Endothelial cell of umbilical vein (primary cell): ENCODE measurements around the gene KIAA2012. TPM values are rescaled to one million over a fixed set of nuclear protein-coding genes. Genes with fewer than 3 reads are reported as not detected.

Source experiments
- BruUV-seq: library from RNA; stranded (reverse); fragments of 400-500 nt; replicated peaks from 2 replicates; lab custom pipeline; 2021; lab: Mats Ljungman, UMichigan
- CTCF ChIA-PET: fragments of 300-600, 350-600 bp; sonication (Branson Sonifier 250); formaldehyde crosslinking; loops from one replicate; lab custom pipeline; 2021; ENCODE audit warnings: antibody characterized with exemption, inconsistent platforms; lab: Charles Lee
- POLR2A ChIA-PET: fragments of 300-600, 350-600 bp; sonication (Branson Sonifier 250); formaldehyde crosslinking; loops from one replicate; lab custom pipeline; 2021; ENCODE audit warnings: antibody characterized with exemption, inconsistent platforms; lab: Charles Lee
- DNase-seq: peaks from one replicate; pipeline ENCODE4 v3.0.0-alpha.2; 2011; ENCODE audit warnings: low read depth, low spot score
- FAIRE-seq: peaks from 2 replicates; lab custom pipeline; 2011; peaks lifted over from hg19 to GRCh38; lab: Jason Lieb, UNC
- H2AFZ ChIP-seq: 2 replicates; pipeline ENCODE4 v1.6.0; 2012; ENCODE audit warnings: low read depth, low read length, control low read depth, inconsistent platforms
- H3K27ac ChIP-seq: 2 replicates; pipeline ENCODE4 v1.5.1; 2011; ENCODE audit warnings: low read depth, mild to moderate bottlenecking, control low read depth, low read length, moderate library complexity; ENCODE audit not compliant: insufficient read depth
- H3K27me3 ChIP-seq, 2 experiments: 2 replicates each; pipeline versions ENCODE4 v1.6.0 to v1.6.1; 2011; ENCODE audit warnings: low read length in 2 of 2, mixed read lengths in 1 of 2; ENCODE audit not compliant: control insufficient read depth in 2 of 2, insufficient read depth in 2 of 2
- H3K36me3 ChIP-seq, 2 experiments: 2 replicates in 1 of 2; 3 replicates in 1 of 2; pipeline ENCODE4 v1.5.1; 2011; ENCODE audit warnings: low read length in 2 of 2, mild to moderate bottlenecking in 1 of 2, moderate library complexity in 1 of 2; ENCODE audit not compliant: control insufficient read depth in 2 of 2, insufficient read depth in 2 of 2; ENCODE audit errors: extremely low read depth in 1 of 2
- H3K4me1 ChIP-seq: 3 replicates; pipeline ENCODE4 v1.5.1; 2011; ENCODE audit warnings: mild to moderate bottlenecking, low read length; ENCODE audit not compliant: control insufficient read depth, insufficient read depth; ENCODE audit errors: extremely low read depth
- H3K4me2 ChIP-seq: 2 replicates; pipeline ENCODE4 v1.6.1; 2011; ENCODE audit warnings: low read length, control low read depth, mixed read lengths; ENCODE audit not compliant: insufficient read depth
- H3K4me3 ChIP-seq, 3 experiments: fragments of 200-600 bp in 1 of 3; sonication (generic), shearing (Covaris generic) in 1 of 3; replicated peaks in 1 of 3; 2 replicates each; pipeline ENCODE4 v1.5.1; 2011 to 2016; ENCODE audit warnings: control low read depth in 3 of 3, low read length in 3 of 3, mild to moderate bottlenecking in 2 of 3, inconsistent platforms in 1 of 3, low read depth in 1 of 3, moderate library complexity in 1 of 3; ENCODE audit not compliant: insufficient read depth in 1 of 3
- H3K79me2 ChIP-seq: 2 replicates; pipeline ENCODE4 v1.6.0; 2012; ENCODE audit warnings: low read length, inconsistent platforms; ENCODE audit not compliant: control insufficient read depth, insufficient read depth
- H3K9ac ChIP-seq: replicated peaks from 2 replicates; pipeline ENCODE3; 2011; ENCODE audit warnings: low read length, control low read depth; ENCODE audit not compliant: insufficient read depth; ENCODE audit errors: extremely low read depth
- H3K9me1 ChIP-seq: replicated peaks from 3 replicates; pipeline ENCODE4 v1.6.0; 2011; ENCODE audit warnings: mild to moderate bottlenecking, low read length; ENCODE audit not compliant: control insufficient read depth, insufficient read depth; ENCODE audit errors: extremely low read depth
- H3K9me3 ChIP-seq: replicated peaks from 2 replicates; pipeline ENCODE4 v1.5.1; 2012; ENCODE audit warnings: low read length, inconsistent platforms; ENCODE audit not compliant: control insufficient read depth, insufficient read depth
- H4K20me1 ChIP-seq: replicated peaks from 2 replicates; pipeline ENCODE3; 2011; ENCODE audit warnings: mild to moderate bottlenecking, low read length; ENCODE audit not compliant: control insufficient read depth, insufficient read depth; ENCODE audit errors: extremely low read depth
- CTCF ChIP-seq, 2 donors: IDR thresholded peaks; 1 replicate in 1 of 2; 2 replicates in 1 of 2; pipeline ENCODE4 v1.5.1; 2011; ENCODE audit warnings: low read length in 2 of 2, mild to moderate bottlenecking in 2 of 2, moderate library complexity in 2 of 2, control low read depth in 1 of 2, inconsistent platforms in 1 of 2, low read depth in 1 of 2; ENCODE audit not compliant: insufficient read depth in 1 of 2; ENCODE audit errors: extremely low read depth in 1 of 2
- EZH2 ChIP-seq: IDR thresholded peaks from 2 replicates; pipeline ENCODE4 v1.6.1; 2012; ENCODE audit warnings: borderline replicate concordance, low read depth, mild to moderate bottlenecking, moderate library complexity, low read length, inconsistent platforms; ENCODE audit not compliant: severe bottlenecking
- FOS ChIP-seq: IDR thresholded peaks from 2 replicates; pipeline ENCODE4 v1.6.1; 2011; ENCODE audit warnings: mild to moderate bottlenecking, low read length, moderate library complexity, borderline replicate concordance; ENCODE audit not compliant: insufficient read depth
- GATA2 ChIP-seq: IDR thresholded peaks from 2 replicates; pipeline ENCODE4 v1.7.0; 2011; ENCODE audit warnings: low read depth, mild to moderate bottlenecking, moderate library complexity, mixed read lengths, low read length; ENCODE audit not compliant: insufficient read length, insufficient read depth
- JUN ChIP-seq: IDR thresholded peaks from 2 replicates; pipeline ENCODE4 v1.6.1; 2011; ENCODE audit warnings: borderline replicate concordance, low read depth; ENCODE audit not compliant: insufficient read length, insufficient read depth
- MAX ChIP-seq: IDR thresholded peaks from 2 replicates; pipeline ENCODE4 v1.6.1; 2011; ENCODE audit not compliant: insufficient read depth, insufficient read length
- MYC ChIP-seq: IDR thresholded peaks from one replicate; pipeline ENCODE4 v1.6.1; 2011; ENCODE audit warnings: mild to moderate bottlenecking, low read depth, low read length
- POLR2A ChIP-seq: IDR thresholded peaks from 2 replicates; pipeline ENCODE4 v1.6.1; 2012; ENCODE audit warnings: low read depth, mild to moderate bottlenecking, control low read depth, low read length
- POLR2AphosphoS5 ChIP-seq: IDR thresholded peaks from 2 replicates; pipeline ENCODE4 v1.6.1; 2012; ENCODE audit warnings: low read depth, mild to moderate bottlenecking, control low read depth, low read length, moderate library complexity; ENCODE audit not compliant: insufficient read depth
- dilution Hi-C: fragments of 300-500 bp; cut with MboI; formaldehyde crosslinking; loops from one replicate; pipeline ENCODE4 v1.15.0; 2019; ENCODE audit warnings: low sequenced_read_pairs; ENCODE audit not compliant: extremely low pct_ligation_motif_present
- intact Hi-C: fragments of 100-400 bp; cut with micrococcal nuclease; formaldehyde crosslinking; loops from one replicate; pipeline ENCODE4 v1.10.0; 2022
- polyA plus RNA-seq, 4 experiments: library from polyadenylated mRNA; depleted of rRNA in 3 of 4; stranded (reverse) in 3 of 4; unstranded in 1 of 4; fragments of >200 nt; gene quantifications; 2 replicates each; pipeline versions ENCODE4 v1.2.1 to v1.2.3, GENCODE V29; 2011 to 2012; ENCODE audit warnings: missing spikeins in 1 of 4
- total RNA-seq: library from RNA; stranded (reverse); gene quantifications from 2 replicates; pipeline ENCODE4 v1.2.3, GENCODE V29; 2021

The KIAA2012 gene
- total and polyA plus RNA-seq, 2 donors (not counting 3 experiments of a cell fraction or from before 2014, with no cell fraction given), result not detected

GRCh38 chr2:202031246-202031951 is 41.7 kb upstream of the KIAA2012 start:
- Histone ChIP-seq H4K20me1 (no peaks in the 10 kb centered on the region), H3K9ac (no peak overlapping the region), H3K9me3 (no peaks in the 10 kb centered on the region), H3K9me1 (no peaks in the 10 kb centered on the region), H3K27me3 (peaks cover 49 to 62% of the 10 kb centered on the region in 2 experiments), H3K79me2 (no peaks in the 10 kb centered on the region), H3K4me2 (no peak overlapping the region), H3K27ac (no peak overlapping the region), H2AFZ (no peak overlapping the region), H3K4me1 (peaks cover 10% of the 10 kb centered on the region), H3K36me3 (no peaks in the 10 kb centered on the region), H3K4me3 (no peak overlapping the region)
- DNase-seq, result no peak
- intact Hi-C loops, result loop anchor here (10.0 kb wide), 1 partner anchor 237 kb away; no protein-coding TSS in a partner anchor
- no TSS peak for BruUV-seq
- no peak for FAIRE-seq
- CTCF ChIA-PET, result interaction anchor here (1.0 to 1.6 kb wide), 2 partner anchors 13 to 17 kb away, joined by 3 to 4 read pairs; no protein-coding TSS in a partner anchor
- dilution Hi-C loops, result no loop called here
- POLR2A ChIA-PET, result interaction anchor here (0.6 kb wide), 1 partner anchor 13 kb away, joined by 4 read pairs; no protein-coding TSS in a partner anchor
- TF ChIP-seq GATA2 (no peak), MAX (no peak), FOS (no peak), POLR2A (no peak), CTCF (IDR thresholded peaks at IDR 0.05; ENCODE audit: extremely low read depth in 1 of 2, insufficient read depth in 1 of 2, low read depth in 1 of 2, low read length in 2 of 2) (no peak), JUN (no peak), POLR2AphosphoS5 (no peak), EZH2 (no peak), MYC (no peak)
